Activated CD4-positive, alpha-beta T cell treated with anti-CD3 and anti-CD28 coated beads for 48 hours (primary cell): ENCODE results near the gene KLK2.

ENCODE experiments used
- DNase-seq: peaks from one replicate; pipeline ENCODE4 v3.0.0-alpha.2; 2020

KLK2 gene

GRCh38 chr19:50928831-50929230 lies 55.6 kb downstream of the KLK2 start:
- no peak for DNase-seq
